ENCODE measurements around the gene ADRB1.

ADRB1 gene

DNA sequence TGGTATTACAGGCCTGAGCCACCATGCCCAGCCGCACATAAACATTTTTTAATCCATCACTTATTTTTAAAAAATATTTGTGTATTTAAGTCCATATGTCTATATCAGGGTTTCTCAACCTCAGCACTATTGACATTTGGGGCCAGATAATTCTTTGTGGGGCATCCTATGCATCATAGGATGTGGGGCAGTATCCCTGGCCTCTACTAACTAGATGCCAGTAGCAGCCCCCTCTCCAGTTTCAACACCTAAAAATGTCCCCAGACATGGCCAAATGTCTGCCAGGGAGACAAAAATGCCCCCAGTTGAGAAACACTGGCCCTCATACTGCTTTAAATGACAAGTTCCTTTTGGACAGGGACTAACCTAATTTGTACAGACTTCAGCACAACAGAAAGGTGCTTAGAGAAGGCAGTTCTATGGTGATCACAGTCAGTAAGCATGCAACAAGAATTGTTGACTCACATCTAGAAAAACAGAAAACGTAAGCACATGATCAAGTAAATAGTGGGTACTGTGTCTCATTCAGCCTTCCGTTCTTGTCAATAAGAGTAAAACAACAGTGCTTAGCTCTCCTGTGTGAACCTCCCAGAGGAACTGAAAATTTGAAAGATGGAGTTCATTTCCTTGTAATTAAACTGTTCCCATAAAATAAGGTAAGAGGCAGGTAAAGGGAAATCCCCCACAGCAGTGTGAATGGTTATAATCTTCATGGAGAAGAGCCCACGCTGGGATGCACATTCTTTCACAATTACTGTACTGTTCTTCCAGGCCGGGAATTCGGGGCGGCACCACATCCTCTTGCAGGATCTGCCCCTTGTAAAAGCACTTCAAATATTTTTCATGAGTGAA is 17.3 kb upstream of the ADRB1 start:
- DNase-seq (ENCODE audit: low spot score) = no peak

GRCh38 chr10:114027041-114027394 is 16.6 kb upstream of the ADRB1 start:
- DNase-seq (ENCODE audit: low spot score) = no peak

- no peak for DNase-seq (ENCODE audit: low spot score)
Observed at GRCh38 chr10:114027951-114028350, 15.7 kb upstream of the ADRB1 start.

GRCh38 chr10:114028425-114028824 is 15.2 kb upstream of the ADRB1 start:
- DNase-seq (ENCODE audit: low spot score) = no peak

DNA sequence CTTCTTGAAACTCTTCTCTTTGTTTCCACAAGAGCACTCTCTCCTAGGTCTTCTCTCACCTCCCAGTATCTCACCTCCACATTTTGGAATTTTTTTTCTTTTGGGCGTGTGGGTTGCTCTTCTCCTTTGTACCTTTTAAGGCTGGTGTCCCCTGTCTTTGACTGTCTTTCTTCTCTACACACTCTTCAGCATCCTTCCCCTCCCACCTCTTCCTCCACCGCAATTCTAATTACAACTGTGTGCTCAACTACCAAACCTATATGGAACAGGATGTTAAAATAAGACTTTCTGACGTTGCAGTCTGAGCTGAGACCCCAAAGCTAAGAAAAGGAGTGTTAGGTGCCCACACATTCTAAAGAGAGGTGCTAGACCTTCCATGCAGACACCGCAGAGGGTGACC is 14.0 kb upstream of the ADRB1 start:
- no peak for DNase-seq (ENCODE audit: low spot score)

DNA sequence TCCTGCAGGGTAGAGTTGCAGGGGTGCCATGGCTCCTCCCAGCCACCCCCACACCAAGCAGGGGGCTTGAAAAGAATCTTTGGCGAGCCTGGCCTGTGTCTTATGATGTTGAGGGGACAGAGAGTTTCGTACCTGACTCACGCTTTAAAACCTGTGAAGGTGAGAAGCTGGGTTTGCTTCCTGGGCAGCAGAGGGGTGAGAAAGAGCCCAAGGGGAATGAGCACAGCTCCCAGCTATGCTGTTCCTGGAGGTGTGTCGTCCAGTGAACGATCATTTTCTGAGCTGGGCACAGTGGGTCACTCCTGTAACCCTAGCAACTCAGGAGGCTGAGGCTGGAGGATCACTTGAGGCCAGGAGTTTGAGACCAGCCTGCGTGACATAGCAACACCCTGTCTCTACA is 13.5 kb upstream of the ADRB1 start:
- DNase-seq (ENCODE audit: low spot score) = no peak

- DNase-seq (ENCODE audit: low spot score) = no peak
Observed at GRCh38 chr10:114031073-114031972, 12.3 kb upstream of the ADRB1 start.

DNA sequence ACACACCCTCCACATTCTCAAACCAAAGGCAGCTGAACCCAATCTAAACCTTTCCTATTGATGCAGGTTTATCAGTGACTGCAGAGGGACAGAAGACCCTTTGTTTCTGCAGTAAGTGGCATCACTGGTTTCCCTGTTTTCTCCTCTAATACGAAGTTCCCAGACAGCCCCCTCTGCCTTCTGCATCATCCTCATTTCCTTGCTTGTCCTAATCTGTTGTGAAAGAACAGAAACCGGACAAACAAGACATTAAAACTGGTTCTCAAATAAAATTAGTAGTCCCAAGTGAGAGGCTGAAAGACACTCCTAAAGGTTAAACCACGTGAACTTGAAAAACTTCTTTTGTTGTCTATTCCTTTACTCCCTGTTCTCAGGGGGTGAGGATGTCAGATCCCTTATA is 10.1 kb upstream of the ADRB1 start:
- DNase-seq (ENCODE audit: low spot score) = no peak

DNA sequence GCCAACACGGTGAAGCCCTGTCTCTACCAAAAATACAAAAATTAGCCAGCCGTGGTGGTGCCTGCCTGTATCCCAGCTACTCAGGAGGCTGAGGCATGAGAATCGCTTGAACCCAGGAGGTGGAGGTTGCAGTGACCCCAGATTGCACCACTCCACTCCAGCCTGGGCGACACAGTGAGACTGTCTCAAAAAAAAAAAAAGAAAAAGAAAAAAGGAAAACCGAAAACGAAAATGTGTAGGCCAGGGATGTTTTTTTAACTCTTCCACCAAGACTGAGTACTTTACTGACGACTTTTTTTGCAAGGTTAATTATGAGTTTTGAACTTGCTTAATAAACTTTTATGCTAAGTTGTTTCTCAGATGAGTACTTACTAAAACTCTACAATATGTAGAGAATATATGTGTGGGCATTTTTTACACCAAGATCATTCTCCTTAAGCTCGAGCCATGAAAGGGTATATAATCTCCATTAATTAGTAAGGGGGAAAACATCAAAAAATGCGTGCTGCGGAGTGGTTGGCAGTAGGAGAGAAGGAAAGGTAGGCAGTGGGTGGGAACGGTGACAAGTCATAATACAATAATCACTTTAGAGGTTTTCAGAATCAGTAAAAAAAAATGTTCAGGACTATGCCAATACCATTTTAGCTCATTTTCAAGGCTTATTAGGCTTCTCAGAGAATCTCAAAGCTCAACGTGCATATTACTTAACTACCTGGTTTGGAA is 8.6 kb upstream of the ADRB1 start:
- DNase-seq (ENCODE audit: low spot score) = no peak

GRCh38 chr10:114035791-114036190 is 7.9 kb upstream of the ADRB1 start:
- no peak for DNase-seq (ENCODE audit: low spot score)

DNA sequence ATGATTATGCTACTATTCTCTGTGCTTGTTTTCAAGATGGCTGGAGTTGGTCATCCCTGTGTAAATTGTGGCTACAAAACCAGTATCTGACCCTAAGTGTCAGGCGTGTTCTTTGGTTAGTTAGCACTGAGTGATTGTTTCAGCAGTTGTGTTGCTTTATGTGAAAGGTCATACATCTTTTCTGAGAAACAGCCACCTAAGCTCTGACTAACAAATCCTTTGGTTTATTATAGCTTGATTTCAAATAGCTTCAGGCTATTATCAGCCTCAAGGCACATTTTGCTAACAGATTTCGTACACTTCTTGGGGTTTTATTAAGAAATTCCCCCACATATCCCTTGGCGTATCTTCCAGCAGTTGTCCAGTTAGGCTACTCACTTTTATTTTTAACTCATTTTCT is 4.8 kb upstream of the ADRB1 start:
- no peak for DNase-seq (ENCODE audit: low spot score)

GRCh38 chr10:114041166-114041565 is 2.5 kb upstream of the ADRB1 start:
- no peak for DNase-seq (ENCODE audit: low spot score)

DNA sequence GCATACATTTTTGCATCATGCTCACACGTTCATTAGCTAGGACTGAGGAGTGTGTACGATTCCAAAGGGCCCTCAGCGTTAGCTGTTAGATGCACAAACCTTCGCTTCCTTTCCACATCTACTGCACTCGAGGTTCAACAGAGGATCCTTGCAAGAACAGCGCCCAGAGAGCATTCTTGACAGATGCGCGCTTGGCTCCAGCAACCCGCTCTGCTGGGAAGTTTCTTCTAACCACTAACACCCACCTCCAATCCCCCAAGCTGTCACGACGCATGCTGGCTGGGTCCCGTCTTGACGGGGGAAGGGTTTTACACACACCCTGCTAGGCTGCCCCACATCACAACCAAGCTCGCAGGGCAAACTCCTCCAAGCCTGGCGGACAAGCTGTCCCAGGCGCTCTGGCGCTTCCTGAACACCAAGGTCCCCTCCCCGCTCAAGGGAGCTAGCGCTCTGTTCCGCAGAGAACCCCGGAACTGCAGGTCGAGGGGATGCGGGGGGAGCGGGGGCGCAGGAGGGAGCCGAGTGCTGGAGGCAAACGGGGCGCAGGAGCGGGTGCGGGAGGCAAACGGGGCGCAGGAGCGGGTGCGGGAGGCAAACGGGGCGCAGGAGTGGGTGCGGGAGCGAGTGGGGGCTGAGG is 653 bp upstream of the ADRB1 start:
- DNase-seq (ENCODE audit: low spot score) = no peak

DNA sequence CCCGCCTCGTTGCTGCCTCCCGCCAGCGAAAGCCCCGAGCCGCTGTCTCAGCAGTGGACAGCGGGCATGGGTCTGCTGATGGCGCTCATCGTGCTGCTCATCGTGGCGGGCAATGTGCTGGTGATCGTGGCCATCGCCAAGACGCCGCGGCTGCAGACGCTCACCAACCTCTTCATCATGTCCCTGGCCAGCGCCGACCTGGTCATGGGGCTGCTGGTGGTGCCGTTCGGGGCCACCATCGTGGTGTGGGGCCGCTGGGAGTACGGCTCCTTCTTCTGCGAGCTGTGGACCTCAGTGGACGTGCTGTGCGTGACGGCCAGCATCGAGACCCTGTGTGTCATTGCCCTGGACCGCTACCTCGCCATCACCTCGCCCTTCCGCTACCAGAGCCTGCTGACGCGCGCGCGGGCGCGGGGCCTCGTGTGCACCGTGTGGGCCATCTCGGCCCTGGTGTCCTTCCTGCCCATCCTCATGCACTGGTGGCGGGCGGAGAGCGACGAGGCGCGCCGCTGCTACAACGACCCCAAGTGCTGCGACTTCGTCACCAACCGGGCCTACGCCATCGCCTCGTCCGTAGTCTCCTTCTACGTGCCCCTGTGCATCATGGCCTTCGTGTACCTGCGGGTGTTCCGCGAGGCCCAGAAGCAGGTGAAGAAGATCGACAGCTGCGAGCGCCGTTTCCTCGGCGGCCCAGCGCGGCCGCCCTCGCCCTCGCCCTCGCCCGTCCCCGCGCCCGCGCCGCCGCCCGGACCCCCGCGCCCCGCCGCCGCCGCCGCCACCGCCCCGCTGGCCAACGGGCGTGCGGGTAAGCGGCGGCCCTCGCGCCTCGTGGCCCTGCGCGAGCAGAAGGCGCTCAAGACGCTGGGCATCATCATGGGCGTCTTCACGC is 825 bp downstream of the ADRB1 start:
- DNase-seq (ENCODE audit: low spot score) = no peak

GRCh38 chr10:114045136-114046086 is 1.7 kb downstream of the ADRB1 start:
- DNase-seq (ENCODE audit: low spot score) = no peak

DNA sequence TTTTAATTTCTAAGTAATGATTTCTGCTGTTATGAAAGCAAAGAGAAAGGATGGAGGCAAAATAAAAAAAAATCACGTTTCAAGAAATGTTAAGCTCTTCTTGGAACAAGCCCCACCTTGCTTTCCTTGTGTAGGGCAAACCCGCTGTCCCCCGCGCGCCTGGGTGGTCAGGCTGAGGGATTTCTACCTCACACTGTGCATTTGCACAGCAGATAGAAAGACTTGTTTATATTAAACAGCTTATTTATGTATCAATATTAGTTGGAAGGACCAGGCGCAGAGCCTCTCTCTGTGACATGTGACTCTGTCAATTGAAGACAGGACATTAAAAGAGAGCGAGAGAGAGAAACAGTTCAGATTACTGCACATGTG is 2.4 kb downstream of the ADRB1 start:
- no peak for DNase-seq (ENCODE audit: low spot score)

DNA sequence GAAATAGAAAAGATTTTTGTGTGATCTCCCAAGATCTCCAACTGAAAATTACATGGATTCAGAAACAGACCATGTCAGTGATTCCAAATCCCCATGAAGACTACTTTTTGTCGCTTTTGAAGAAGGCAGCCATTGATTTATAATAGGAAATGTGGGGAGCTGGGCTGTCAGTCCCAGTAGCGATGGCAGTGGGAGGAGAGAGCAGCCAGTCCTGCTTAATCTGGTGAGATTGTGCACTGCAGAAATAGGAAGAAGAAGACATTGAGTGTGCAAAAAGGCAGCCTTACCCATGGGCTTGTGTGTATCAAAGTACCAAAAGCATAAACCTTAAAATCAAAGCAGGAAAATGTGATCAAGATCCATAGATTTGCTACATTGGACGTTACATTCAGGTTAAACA is 4.8 kb downstream of the ADRB1 start:
- no peak for DNase-seq (ENCODE audit: low spot score)

GRCh38 chr10:114051714-114052113 is 8.0 kb downstream of the ADRB1 start:
- DNase-seq (ENCODE audit: low spot score) = no peak

GRCh38 chr10:114052255-114052654 is 8.6 kb downstream of the ADRB1 start:
- DNase-seq (ENCODE audit: low spot score) = no peak

- no peak for DNase-seq (ENCODE audit: low spot score)
Observed at GRCh38 chr10:114053946-114054345, 10.3 kb downstream of the ADRB1 start.
